Thyroid gland (tissue), 4 donors: ENCODE measurements around the gene NCBP2L.

Source experiments
- CTCF ChIP-seq, 6 experiments: fragments of 200-600 bp in 3 of 6; fragments of 450-650 bp in 3 of 6; sonication (generic) in 3 of 6; IDR thresholded peaks; one replicate each; pipeline ENCODE4 v1.5.1; 2016 to 2019; ENCODE audit warnings: antibody characterized with exemption in 6 of 6, mild to moderate bottlenecking in 2 of 6, inconsistent platforms in 1 of 6, moderate library complexity in 1 of 6
- POLR2A ChIP-seq, 2 donors: fragments of 450-650 bp; IDR thresholded peaks; one replicate each; pipeline ENCODE4 v1.6.1; 2017; ENCODE audit warnings: antibody characterized with exemption in 2 of 2, mild to moderate bottlenecking in 2 of 2, moderate library complexity in 1 of 2

- no peak for TF ChIP-seq CTCF (IDR thresholded peaks at IDR 0.05)
- no peak for TF ChIP-seq POLR2A (IDR thresholded peaks at IDR 0.05)
These were observed 52.3 kb downstream of the NCBP2L start for GRCh38 chrX:107829878-107830277.
